Measurements from ENCODE around the gene LOXHD1. TPM values are rescaled to one million over a fixed set of nuclear protein-coding genes. Genes with fewer than 3 reads are reported as not detected.

The LOXHD1 gene
- total and polyA plus RNA-seq, 2 of the 13 experiments (the other 11 are each of a cell fraction or from before 2014, with no cell fraction given), result not detected

- POLR2A ChIA-PET, result no interaction called here
- CTCF ChIA-PET (ENCODE audit: low intra/inter-chr PET ratio, low total read pairs), result no interaction called here
- BruUV-seq (replicated peaks), result no TSS peak
- H3K4me2 ChIP-seq (ENCODE audit: low read depth, low read length), result no peak overlapping the region
- in situ Hi-C loops (cut with HindIII; ENCODE audit: extremely low pct_ligation_motif_present, low pct_unique_long_range_greater_than_20kb) (no loop called here), intact Hi-C loops (cut with micrococcal nuclease; ENCODE audit: unreplicated experiment) (no loop called here)
- TF ChIP-seq CCAR2 (optimal IDR thresholded peaks at IDR 0.05; ENCODE audit: low read depth, low read length) (no peak), ZNF207 (IDR thresholded peaks at IDR 0.05; ENCODE audit: borderline replicate concordance) (no peak), ZFY (CRISPR knock-in tag; IDR thresholded peaks at IDR 0.05) (no peak), ZBTB7B (CRISPR knock-in tag; IDR thresholded peaks at IDR 0.05) (no peak), ZNF577 (CRISPR knock-in tag; IDR thresholded peaks at IDR 0.05; ENCODE audit: borderline replicate concordance, low read depth) (no peak), ZNF850 (CRISPR knock-in tag; conservative IDR thresholded peaks at IDR 0.05) (no peak)
- TF ChIP-seq, protein P1, sequence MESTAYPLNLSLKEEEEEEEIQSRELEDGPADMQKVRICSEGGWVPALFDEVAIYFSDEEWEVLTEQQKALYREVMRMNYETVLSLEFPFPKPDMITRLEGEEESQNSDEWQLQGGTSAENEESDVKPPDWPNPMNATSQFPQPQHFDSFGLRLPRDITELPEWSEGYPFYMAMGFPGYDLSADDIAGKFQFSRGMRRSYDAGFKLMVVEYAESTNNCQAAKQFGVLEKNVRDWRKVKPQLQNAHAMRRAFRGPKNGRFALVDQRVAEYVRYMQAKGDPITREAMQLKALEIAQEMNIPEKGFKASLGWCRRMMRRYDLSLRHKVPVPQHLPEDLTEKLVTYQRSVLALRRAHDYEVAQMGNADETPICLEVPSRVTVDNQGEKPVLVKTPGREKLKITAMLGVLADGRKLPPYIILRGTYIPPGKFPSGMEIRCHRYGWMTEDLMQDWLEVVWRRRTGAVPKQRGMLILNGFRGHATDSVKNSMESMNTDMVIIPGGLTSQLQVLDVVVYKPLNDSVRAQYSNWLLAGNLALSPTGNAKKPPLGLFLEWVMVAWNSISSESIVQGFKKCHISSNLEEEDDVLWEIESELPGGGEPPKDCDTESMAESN (CRISPR knock-in tag; conservative IDR thresholded peaks at IDR 0.05), result no peak
- H3K36me3 ChIP-seq (replicated peaks in 1 of 2; ENCODE audit: control insufficient read depth in 1 of 2, insufficient read depth in 2 of 2, low read length in 2 of 2), result no peaks in the 10 kb centered on the region
- H4K20me1 ChIP-seq (ENCODE audit: insufficient read depth, low read length), result no peaks in the 10 kb centered on the region
- DNase-seq (ENCODE audit: low spot score), result no peak
- peaks cover 10% of the 10 kb centered on the region; the same call in 1 of the 2 replicates for H3K4me1 ChIP-seq (ENCODE audit: insufficient read depth, low read length)
- no peaks in the 10 kb centered on the region for H3K79me2 ChIP-seq (ENCODE audit: insufficient read depth, low read length)
- H2AFZ ChIP-seq (ENCODE audit: low read length), result no peak overlapping the region
- ATAC-seq, result no peak
- H3K4me3 ChIP-seq (replicated peaks in 1 of 3; ENCODE audit: insufficient read depth in 1 of 3, low read depth in 2 of 3, low read length in 3 of 3), result no peak overlapping the region
- H3K9me3 ChIP-seq (ENCODE audit: low read length), result no peaks in the 10 kb centered on the region
- peaks cover 0 to 3% of the 10 kb centered on the region in 2 experiments; a peak in 1 of 5 replicates for H3K27me3 ChIP-seq (ENCODE audit: control insufficient read depth in 1 of 2, insufficient read depth in 2 of 2, low read length in 2 of 2)
- FAIRE-seq, result no peak
- H3K9ac ChIP-seq (ENCODE audit: insufficient read depth, low read depth, low read length), result no peak overlapping the region
- no peak overlapping the region for H3K27ac ChIP-seq (ENCODE audit: extremely low read length, insufficient read depth, low read length)
- WGBS (ENCODE audit: low lambda C conversion rate), result 37% methylated on average over 7 of the region's 7 CpGs
Measured at GRCh38 chr18:46704189-46704588, 47.2 kb upstream of the LOXHD1 start.

DNA sequence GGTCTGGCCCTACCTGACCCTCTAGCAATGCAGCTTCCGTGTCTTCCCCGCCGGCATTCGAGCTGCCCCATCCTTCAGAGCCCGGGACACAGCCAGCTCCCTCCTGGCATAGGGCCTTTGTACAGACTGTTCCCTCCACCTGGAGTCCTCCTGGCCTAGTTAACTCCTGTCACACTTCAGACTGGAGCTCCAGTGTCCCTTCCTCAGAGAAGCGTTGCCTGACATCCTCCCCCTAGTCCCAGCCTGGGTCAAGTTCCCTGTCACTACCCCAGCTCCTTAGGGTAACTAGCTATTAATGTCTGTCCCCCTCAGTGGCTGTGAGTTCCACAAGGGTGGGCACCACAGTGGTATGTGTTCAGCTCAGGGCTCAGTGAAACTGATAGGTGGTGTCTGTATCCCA lies 45.5 kb upstream of the LOXHD1 start:
- ChIA-PET CTCF (ENCODE audit: low intra/inter-chr PET ratio, low total read pairs) (no interaction called here), POLR2A (no interaction called here)
- H4K20me1 ChIP-seq (ENCODE audit: insufficient read depth, low read length), result no peaks in the 10 kb centered on the region
- H3K36me3 ChIP-seq (replicated peaks in 1 of 2; ENCODE audit: control insufficient read depth in 1 of 2, insufficient read depth in 2 of 2, low read length in 2 of 2), result no peaks in the 10 kb centered on the region
- H3K4me2 ChIP-seq (ENCODE audit: low read depth, low read length), result no peak overlapping the region
- ATAC-seq (no peak), FAIRE-seq (no peak), DNase-seq (ENCODE audit: low spot score) (no peak)
- no peak for TF ChIP-seq ZNF629 (CRISPR knock-in tag; conservative IDR thresholded peaks at IDR 0.05)
- no peak for TF ChIP-seq SCMH1 (CRISPR knock-in tag; IDR thresholded peaks at IDR 0.05; ENCODE audit: borderline replicate concordance)
- TF ChIP-seq MZF1 (CRISPR knock-in tag; IDR thresholded peaks at IDR 0.05; ENCODE audit: borderline replicate concordance), result no peak
- TF ChIP-seq CHD4 (IDR thresholded peaks at IDR 0.05; ENCODE audit: borderline replicate concordance, low read length), result no peak
- no peak for TF ChIP-seq ISL2 (CRISPR knock-in tag; IDR thresholded peaks at IDR 0.05)
- TF ChIP-seq HOXA5 (CRISPR knock-in tag; IDR thresholded peaks at IDR 0.05), result no peak
- no peak for TF ChIP-seq SIN3B (IDR thresholded peaks at IDR 0.05; ENCODE audit: low read length)
- no peak for TF ChIP-seq YEATS2 (CRISPR knock-in tag; IDR thresholded peaks at IDR 0.05; ENCODE audit: borderline replicate concordance)
- TF ChIP-seq ZNF615 (CRISPR knock-in tag; IDR thresholded peaks at IDR 0.05; ENCODE audit: borderline replicate concordance), result no peak
- TF ChIP-seq SPEN (CRISPR knock-in tag; IDR thresholded peaks at IDR 0.05; ENCODE audit: low read depth), result no peak
- TF ChIP-seq REXO4 (CRISPR knock-in tag; IDR thresholded peaks at IDR 0.05; ENCODE audit: borderline replicate concordance), result no peak
- no peak for TF ChIP-seq ZBTB7B (CRISPR knock-in tag; IDR thresholded peaks at IDR 0.05)
- TF ChIP-seq ZFAT (CRISPR knock-in tag; conservative IDR thresholded peaks at IDR 0.05), result no peak
- TF ChIP-seq NFYB (CRISPR knock-in tag; IDR thresholded peaks at IDR 0.05), result no peak
- no peak overlapping the region for H2AFZ ChIP-seq (ENCODE audit: low read length)
- H3K27ac ChIP-seq (ENCODE audit: extremely low read length, insufficient read depth, low read length), result no peak overlapping the region
- no peaks in the 10 kb centered on the region for H3K79me2 ChIP-seq (ENCODE audit: insufficient read depth, low read length)
- in situ Hi-C loops (cut with HindIII; ENCODE audit: extremely low pct_ligation_motif_present, low pct_unique_long_range_greater_than_20kb) (no loop called here), intact Hi-C loops (cut with micrococcal nuclease; ENCODE audit: unreplicated experiment) (no loop called here)
- no peak overlapping the region for H3K4me3 ChIP-seq (replicated peaks in 1 of 3; ENCODE audit: insufficient read depth in 1 of 3, low read depth in 2 of 3, low read length in 3 of 3)
- no TSS peak for BruUV-seq (replicated peaks)
- 41% methylated on average over 6 of the region's 6 CpGs for WGBS (ENCODE audit: low lambda C conversion rate)
- H3K9me3 ChIP-seq (ENCODE audit: low read length), result no peaks in the 10 kb centered on the region
- H3K27me3 ChIP-seq (ENCODE audit: control insufficient read depth in 1 of 2, insufficient read depth in 2 of 2, low read length in 2 of 2), result peaks cover 0 to 3% of the 10 kb centered on the region in 2 experiments; a peak in 1 of 5 replicates
- H3K9ac ChIP-seq (ENCODE audit: insufficient read depth, low read depth, low read length), result no peak overlapping the region
- H3K4me1 ChIP-seq (ENCODE audit: insufficient read depth, low read length), result peaks cover 10% of the 10 kb centered on the region; the same call in 1 of the 2 replicates
